ENCODE results near the gene LAIR2.
A peak's percentile ranks its signal among the peaks of the same experiment; 100 is the strongest.

LAIR2 gene

GRCh38 chr19:54526972-54527371, 24.3 kb downstream of the LAIR2 start:
- Mint-ChIP-seq H3K27ac (no peak overlapping the region), H3K36me3 (ENCODE audit: low read depth) (peaks cover 3% of the 10 kb centered on the region), H3K4me3 (no peak overlapping the region), H3K9me3 (peaks cover 17% of the 10 kb centered on the region), H3K4me1 (ENCODE audit: low read depth) (peaks cover 31% of the 10 kb centered on the region), H3K27me3 (ENCODE audit: low read depth) (peaks cover 16% of the 10 kb centered on the region)

- H3K4me1 Mint-ChIP-seq (ENCODE audit: low read depth), result peaks cover 26% of the 10 kb centered on the region
- peaks cover 13% of the 10 kb centered on the region for H3K9me3 Mint-ChIP-seq
- no peak overlapping the region for H3K4me3 Mint-ChIP-seq
- H3K27me3 Mint-ChIP-seq (ENCODE audit: low read depth), result peaks cover 40% of the 10 kb centered on the region
- no peak overlapping the region for H3K27ac Mint-ChIP-seq
- peaks cover 5% of the 10 kb centered on the region for H3K36me3 Mint-ChIP-seq (ENCODE audit: low read depth)
These were observed 28.2 kb downstream of the LAIR2 start for GRCh38 chr19:54530866-54531265.

DNA sequence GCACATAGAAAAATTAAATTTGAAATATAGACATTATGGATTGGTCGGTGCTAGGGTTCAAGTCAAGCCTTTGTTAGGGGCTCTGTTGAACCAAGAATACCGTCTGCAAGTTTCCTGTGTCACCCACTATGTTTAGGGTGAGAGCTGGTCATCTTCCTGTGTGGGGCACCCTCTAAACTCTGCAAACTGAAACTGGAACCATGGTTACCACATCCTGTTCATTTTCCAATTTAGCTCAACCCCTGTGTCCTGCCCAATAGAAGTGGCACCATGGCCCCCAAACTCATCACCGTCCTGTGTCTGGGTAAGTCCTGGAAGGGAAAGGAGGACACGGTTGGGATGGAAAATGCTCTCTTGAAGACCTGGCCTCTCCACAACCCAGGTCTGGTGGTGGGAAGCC, 29.9 kb downstream of the LAIR2 start:
- peaks cover 2% of the 10 kb centered on the region for H3K36me3 Mint-ChIP-seq (ENCODE audit: low read depth)
- H3K4me1 Mint-ChIP-seq (ENCODE audit: low read depth), result peaks cover 28% of the 10 kb centered on the region
- peak overlapping the region; percentile 42 for H3K4me3 Mint-ChIP-seq
- H3K9me3 Mint-ChIP-seq, result peaks cover 7% of the 10 kb centered on the region
- H3K27me3 Mint-ChIP-seq (ENCODE audit: low read depth), result peaks cover 43% of the 10 kb centered on the region
- peak overlapping the region; percentile 9 for H3K27ac Mint-ChIP-seq

GRCh38 chr19:54533476-54533875, 30.8 kb downstream of the LAIR2 start:
- H3K27me3 Mint-ChIP-seq (ENCODE audit: low read depth), result peaks cover 46% of the 10 kb centered on the region
- H3K4me3 Mint-ChIP-seq, result no peak overlapping the region
- H3K27ac Mint-ChIP-seq, result no peak overlapping the region
- peaks cover 2% of the 10 kb centered on the region for H3K36me3 Mint-ChIP-seq (ENCODE audit: low read depth)
- peaks cover 28% of the 10 kb centered on the region for H3K4me1 Mint-ChIP-seq (ENCODE audit: low read depth)
- H3K9me3 Mint-ChIP-seq, result no peaks in the 10 kb centered on the region

- Mint-ChIP-seq H3K36me3 (ENCODE audit: low read depth) (peaks cover 2% of the 10 kb centered on the region), H3K9me3 (no peaks in the 10 kb centered on the region), H3K4me1 (ENCODE audit: low read depth) (peaks cover 23% of the 10 kb centered on the region), H3K27me3 (ENCODE audit: low read depth) (peaks cover 41% of the 10 kb centered on the region), H3K27ac (no peak overlapping the region), H3K4me3 (no peak overlapping the region)
These were observed 31.5 kb downstream of the LAIR2 start for GRCh38 chr19:54534156-54534555.

- H3K4me3 Mint-ChIP-seq, result no peak overlapping the region
- peaks cover 19% of the 10 kb centered on the region for H3K4me1 Mint-ChIP-seq (ENCODE audit: low read depth)
- H3K27ac Mint-ChIP-seq, result no peak overlapping the region
- H3K27me3 Mint-ChIP-seq (ENCODE audit: low read depth), result peaks cover 39% of the 10 kb centered on the region
- H3K36me3 Mint-ChIP-seq (ENCODE audit: low read depth), result peaks cover 2% of the 10 kb centered on the region
- no peaks in the 10 kb centered on the region for H3K9me3 Mint-ChIP-seq
These were observed 33.0 kb downstream of the LAIR2 start for GRCh38 chr19:54535601-54536000.

- H3K27me3 Mint-ChIP-seq (ENCODE audit: low read depth), result peaks cover 36% of the 10 kb centered on the region
- no peak overlapping the region for H3K27ac Mint-ChIP-seq
- no peaks in the 10 kb centered on the region for H3K9me3 Mint-ChIP-seq
- H3K4me3 Mint-ChIP-seq, result no peak overlapping the region
- peaks cover 2% of the 10 kb centered on the region for H3K36me3 Mint-ChIP-seq (ENCODE audit: low read depth)
- H3K4me1 Mint-ChIP-seq (ENCODE audit: low read depth), result peaks cover 18% of the 10 kb centered on the region
These were observed 34.3 kb downstream of the LAIR2 start for GRCh38 chr19:54536956-54537355.

- Mint-ChIP-seq H3K9me3 (no peaks in the 10 kb centered on the region), H3K27me3 (ENCODE audit: low read depth) (peaks cover 7% of the 10 kb centered on the region), H3K27ac (peak overlapping the region; percentile 56)
These were observed 39.1 kb downstream of the LAIR2 start for GRCh38 chr19:54541712-54542111.

GRCh38 chr19:54548806-54549205, 46.2 kb downstream of the LAIR2 start:
- H3K36me3 Mint-ChIP-seq (ENCODE audit: low read depth), result no peaks in the 10 kb centered on the region
- H3K27ac Mint-ChIP-seq, result no peak overlapping the region
- no peak overlapping the region for H3K4me3 Mint-ChIP-seq
- peaks cover 3% of the 10 kb centered on the region for H3K9me3 Mint-ChIP-seq
- peaks cover 9% of the 10 kb centered on the region for H3K27me3 Mint-ChIP-seq (ENCODE audit: low read depth)
- H3K4me1 Mint-ChIP-seq (ENCODE audit: low read depth), result peaks cover 7% of the 10 kb centered on the region

More at GRCh38 chr19:54541712-54542111, 39.1 kb downstream of the LAIR2 start:
- Mint-ChIP-seq H3K4me1 (ENCODE audit: low read depth) (peaks cover 7% of the 10 kb centered on the region), H3K36me3 (ENCODE audit: low read depth) (no peaks in the 10 kb centered on the region), H3K4me3 (no peak overlapping the region)

GRCh38 chr19:54549224-54549623, 46.6 kb downstream of the LAIR2 start:
- Mint-ChIP-seq H3K27ac (no peak overlapping the region), H3K9me3 (peaks cover 3% of the 10 kb centered on the region), H3K4me1 (ENCODE audit: low read depth) (peaks cover 4% of the 10 kb centered on the region), H3K4me3 (no peak overlapping the region), H3K27me3 (ENCODE audit: low read depth) (peaks cover 9% of the 10 kb centered on the region), H3K36me3 (ENCODE audit: low read depth) (no peaks in the 10 kb centered on the region)

GRCh38 chr19:54551293-54551692, 48.7 kb downstream of the LAIR2 start:
- peaks cover 5% of the 10 kb centered on the region for H3K27me3 Mint-ChIP-seq (ENCODE audit: low read depth)
- peaks cover 3% of the 10 kb centered on the region for H3K4me1 Mint-ChIP-seq (ENCODE audit: low read depth)
- peaks cover 3% of the 10 kb centered on the region for H3K9me3 Mint-ChIP-seq
- H3K36me3 Mint-ChIP-seq (ENCODE audit: low read depth), result no peaks in the 10 kb centered on the region
- H3K4me3 Mint-ChIP-seq, result no peak overlapping the region
- H3K27ac Mint-ChIP-seq, result no peak overlapping the region

GRCh38 chr19:54551950-54552912, 49.6 kb downstream of the LAIR2 start:
- peaks cover 3% of the 10 kb centered on the region for H3K4me1 Mint-ChIP-seq (ENCODE audit: low read depth)
- no peak overlapping the region for H3K27ac Mint-ChIP-seq
- H3K36me3 Mint-ChIP-seq (ENCODE audit: low read depth), result no peaks in the 10 kb centered on the region
- peaks cover 5% of the 10 kb centered on the region for H3K27me3 Mint-ChIP-seq (ENCODE audit: low read depth)
- peaks cover 3% of the 10 kb centered on the region for H3K9me3 Mint-ChIP-seq
- no peak overlapping the region for H3K4me3 Mint-ChIP-seq

- Mint-ChIP-seq H3K4me3 (no peak overlapping the region), H3K9me3 (peaks cover 3% of the 10 kb centered on the region), H3K36me3 (ENCODE audit: low read depth) (no peaks in the 10 kb centered on the region), H3K27me3 (ENCODE audit: low read depth) (peaks cover 5% of the 10 kb centered on the region), H3K4me1 (ENCODE audit: low read depth) (peaks cover 3% of the 10 kb centered on the region), H3K27ac (no peak overlapping the region)
These were observed 50.3 kb downstream of the LAIR2 start for GRCh38 chr19:54552913-54553310.

GRCh38 chr19:54554006-54554405, 51.4 kb downstream of the LAIR2 start:
- Mint-ChIP-seq H3K4me3 (no peak overlapping the region), H3K27ac (no peak overlapping the region), H3K36me3 (ENCODE audit: low read depth) (no peaks in the 10 kb centered on the region), H3K9me3 (peaks cover 3% of the 10 kb centered on the region), H3K27me3 (ENCODE audit: low read depth) (peaks cover 12% of the 10 kb centered on the region), H3K4me1 (ENCODE audit: low read depth) (peaks cover 3% of the 10 kb centered on the region)

GRCh38 chr19:54554896-54555295, 52.3 kb downstream of the LAIR2 start:
- Mint-ChIP-seq H3K9me3 (peaks cover 3% of the 10 kb centered on the region), H3K27me3 (ENCODE audit: low read depth) (peaks cover 8% of the 10 kb centered on the region), H3K27ac (no peak overlapping the region), H3K4me1 (ENCODE audit: low read depth) (peaks cover 3% of the 10 kb centered on the region), H3K36me3 (ENCODE audit: low read depth) (no peaks in the 10 kb centered on the region), H3K4me3 (no peak overlapping the region)

Measured in T-helper 1 cell treated with Interleukin-12 subunit alpha and Interleukin-12 subunit beta and Interleukin-4 antibody, amounts not matched to agents 30 μg/mL and 1 μg/mL, for 36 hours (primary cell).